Stimulated activated CD4-positive, alpha-beta T cell treated with anti-CD3 and anti-CD28 coated beads, Interleukin-15, amount 100 ng/mL, for 24 hours (primary cell): ENCODE measurements around the gene CHRD.

Source experiments
- DNase-seq: peaks from one replicate; pipeline ENCODE4 v3.0.0-alpha.2; 2020

Gene CHRD

DNA sequence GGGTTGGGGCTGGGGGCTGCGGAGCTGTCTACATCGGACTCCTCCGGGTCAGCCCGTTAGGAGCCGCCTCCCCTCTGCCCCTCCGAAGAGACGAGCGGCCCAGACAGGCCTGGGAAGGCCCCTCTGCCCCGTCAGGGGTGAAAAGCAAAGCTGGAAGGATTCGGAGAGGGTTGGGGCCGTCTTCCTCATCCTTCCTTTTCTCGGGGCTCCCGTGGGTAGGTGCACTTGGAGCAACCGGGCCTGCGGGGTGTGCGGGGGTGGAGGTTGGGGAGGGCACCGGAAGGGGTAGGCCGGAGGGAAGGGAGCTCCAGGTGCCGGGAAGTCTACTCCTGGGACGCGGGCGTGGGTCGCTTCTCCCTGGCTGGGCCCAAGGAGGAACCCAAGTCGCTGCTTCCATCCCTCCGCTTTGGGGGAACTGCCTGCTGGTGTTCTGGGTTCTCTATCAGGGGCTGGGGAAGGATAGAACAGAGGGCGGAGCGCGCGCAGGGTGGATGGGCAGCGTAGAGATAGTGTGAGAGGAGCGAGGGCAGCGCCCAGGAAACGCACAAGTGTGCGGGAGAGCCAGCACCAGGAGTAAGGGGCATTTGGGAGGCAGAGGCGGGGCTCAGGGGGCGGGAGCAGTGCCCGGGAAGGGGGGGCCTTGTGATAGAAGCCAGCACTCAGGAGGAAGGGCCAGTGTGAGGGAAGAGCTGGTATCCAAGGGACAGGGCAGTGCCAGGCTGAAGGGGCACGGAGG is 17.8 kb upstream of the CHRD start:
- peak; percentile 70 for DNase-seq

DNA sequence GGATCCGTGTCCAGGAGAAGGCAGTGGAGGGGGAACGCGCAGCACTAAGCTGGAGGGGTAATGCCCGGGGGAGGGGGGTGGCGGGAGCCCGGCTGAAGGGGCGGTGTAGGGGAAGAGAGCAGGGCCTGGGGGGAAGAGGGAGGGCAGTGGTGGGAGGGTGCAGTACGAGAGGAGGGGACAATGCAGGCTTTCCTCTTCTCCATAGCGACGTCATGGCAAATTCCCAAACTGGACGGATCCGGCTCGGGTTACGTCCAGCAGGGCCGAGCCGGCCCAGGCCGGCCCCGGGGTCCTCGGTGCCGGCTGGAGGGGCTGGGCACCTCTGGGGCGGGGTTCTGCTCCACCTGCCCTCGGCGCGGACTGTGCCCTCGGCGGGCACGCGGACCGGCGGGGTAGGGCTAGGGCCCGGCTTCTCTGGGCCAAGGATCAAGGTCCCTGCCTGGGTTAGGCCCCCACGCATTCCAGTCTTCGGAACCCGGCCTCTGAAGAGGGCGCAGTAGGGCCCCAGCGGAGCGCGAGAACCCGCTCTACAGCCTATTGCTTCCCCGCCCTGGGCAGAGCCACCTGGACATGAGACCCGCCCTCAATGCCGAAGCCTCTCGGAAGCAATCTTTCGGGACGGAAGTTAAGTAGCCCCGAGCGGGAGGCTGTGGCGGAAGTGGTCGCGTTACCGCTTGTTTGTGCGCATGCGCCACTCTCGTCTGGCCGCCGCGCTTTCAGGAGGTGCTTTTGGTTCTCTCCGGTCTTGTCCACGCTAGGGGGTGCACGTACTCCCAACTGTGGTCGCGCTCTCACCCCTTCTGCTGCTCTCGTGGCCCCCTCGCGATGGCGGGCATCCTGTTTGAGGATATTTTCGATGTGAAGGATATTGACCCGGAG is 16.9 kb upstream of the CHRD start:
- DNase-seq, result peak; percentile 97

DNA sequence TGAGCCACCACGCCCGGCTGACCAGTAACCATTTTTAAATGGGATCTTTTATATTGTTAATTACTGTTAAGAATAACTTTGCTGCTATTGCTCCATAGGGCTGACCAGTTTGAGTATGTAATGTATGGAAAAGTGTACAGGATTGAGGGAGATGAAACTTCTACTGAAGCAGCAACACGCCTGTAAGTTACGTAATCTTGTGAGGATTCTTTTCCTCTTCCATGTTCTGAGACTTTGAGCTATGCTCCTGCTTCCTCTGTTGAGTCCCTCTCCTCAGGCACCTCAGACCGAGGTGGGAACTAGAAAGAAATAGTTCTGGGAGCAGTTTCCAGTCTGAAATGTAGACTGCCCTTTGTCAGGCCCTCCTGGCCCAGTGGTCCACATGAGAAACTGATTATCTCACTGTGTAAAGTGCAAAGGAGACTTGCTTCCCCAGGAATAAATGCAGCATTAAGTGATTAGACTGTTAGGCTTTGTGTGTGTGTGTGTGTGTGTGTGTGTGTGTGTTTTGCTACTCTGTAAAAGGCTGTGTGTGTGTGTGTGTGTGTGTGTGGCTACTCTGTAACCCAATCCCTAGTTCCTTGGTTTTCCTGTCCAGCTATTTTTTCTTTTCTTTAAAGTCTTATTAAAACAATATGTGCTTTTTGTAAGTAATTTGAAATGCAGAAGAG is 13.1 kb upstream of the CHRD start:
- DNase-seq, result no peak

DNA sequence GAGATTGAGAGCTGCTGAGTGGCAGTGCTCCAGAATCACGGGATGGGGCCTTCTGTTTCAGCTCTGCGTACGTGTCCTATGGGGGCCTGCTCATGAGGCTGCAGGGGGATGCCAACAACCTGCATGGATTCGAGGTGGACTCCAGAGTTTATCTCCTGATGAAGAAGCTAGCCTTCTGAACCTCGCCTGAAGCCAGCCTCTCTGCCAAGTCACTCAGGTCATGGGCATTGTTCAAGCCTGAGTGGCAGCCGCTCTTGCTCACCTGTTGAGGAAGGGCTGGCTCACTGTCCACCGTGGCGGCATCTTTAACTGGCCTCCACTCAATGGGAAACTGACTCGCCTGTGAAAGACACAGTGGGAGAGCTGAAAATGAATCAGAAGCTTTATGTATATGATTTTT is 11.7 kb upstream of the CHRD start:
- DNase-seq, result no peak

DNA sequence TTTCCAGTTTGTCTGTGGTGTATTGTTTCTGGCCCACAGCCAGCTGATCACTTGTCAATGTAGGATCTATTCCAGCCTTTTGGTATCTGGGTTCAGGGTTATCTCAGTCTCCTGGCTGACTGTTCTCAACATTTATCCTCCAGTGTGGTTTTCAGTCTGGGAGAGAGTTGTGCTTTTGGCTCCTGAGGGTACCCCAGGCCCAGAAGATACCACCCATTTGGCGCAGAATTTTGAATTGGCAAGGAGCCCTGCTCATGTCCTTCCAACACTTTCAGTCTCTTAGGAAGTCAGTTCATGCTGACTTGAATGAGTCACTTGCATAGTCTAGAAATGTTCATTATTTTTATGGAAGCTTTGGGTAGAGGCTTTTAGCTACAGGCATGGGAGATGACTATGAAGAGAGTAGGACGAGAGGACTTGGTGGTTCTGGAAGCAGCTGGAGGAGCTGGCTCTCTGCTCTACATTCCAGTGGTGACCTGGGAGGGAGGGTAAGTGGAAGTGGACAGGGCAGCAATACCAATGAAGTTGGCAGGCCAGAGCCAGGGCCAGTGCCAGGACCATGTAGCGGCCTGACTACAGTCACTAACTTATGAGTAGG is 11.2 kb upstream of the CHRD start:
- no peak for DNase-seq

DNA sequence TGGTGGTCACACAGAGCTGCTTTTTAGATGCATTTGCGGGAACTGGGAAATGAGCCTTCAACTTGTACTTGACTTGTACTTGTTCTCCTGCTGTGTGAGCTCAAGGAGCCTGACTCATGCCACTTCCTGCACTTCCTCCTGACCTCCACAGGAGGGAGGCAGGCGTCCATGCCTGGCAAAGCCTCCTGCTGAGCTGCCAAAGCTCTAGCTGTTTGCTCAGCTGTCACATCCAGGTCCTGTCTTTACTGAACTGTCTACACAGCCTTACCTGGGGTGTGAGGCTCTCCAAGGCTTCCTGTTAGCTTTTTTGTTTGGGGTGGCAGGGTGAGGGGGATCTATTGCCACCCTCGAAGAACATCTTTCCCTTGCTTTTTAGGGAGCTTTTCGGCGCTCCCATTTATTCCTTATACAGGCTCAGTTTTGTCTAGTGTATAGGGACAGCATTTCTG is 8.3 kb upstream of the CHRD start:
- peak; percentile 71 for DNase-seq

DNA sequence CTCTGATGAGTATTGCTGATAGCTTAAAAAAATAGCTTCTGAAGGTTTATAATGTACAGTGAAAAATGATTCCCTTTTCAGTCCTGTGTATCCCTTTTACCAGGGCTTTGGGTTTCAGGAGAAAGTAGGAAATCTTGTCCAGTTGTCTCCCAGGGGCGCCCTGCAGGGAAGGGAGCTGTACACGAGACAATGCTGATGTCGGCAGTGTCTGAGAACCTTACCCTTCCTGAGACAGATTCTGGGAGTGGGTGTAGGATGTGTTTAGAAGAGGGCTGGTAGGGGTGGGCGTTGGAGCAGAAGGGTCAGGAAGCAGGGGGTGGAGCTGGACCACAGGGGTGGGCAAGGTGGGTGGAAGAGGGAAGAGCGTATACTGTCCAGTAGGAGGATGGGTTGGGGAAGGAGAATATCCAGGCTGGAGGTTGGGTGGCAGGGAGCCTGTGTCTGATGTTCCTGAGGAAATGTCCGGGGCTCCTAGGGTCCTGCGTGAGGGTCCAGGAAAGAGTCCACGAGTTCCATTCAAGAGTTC is 7.5 kb upstream of the CHRD start:
- DNase-seq, result no peak

DNA sequence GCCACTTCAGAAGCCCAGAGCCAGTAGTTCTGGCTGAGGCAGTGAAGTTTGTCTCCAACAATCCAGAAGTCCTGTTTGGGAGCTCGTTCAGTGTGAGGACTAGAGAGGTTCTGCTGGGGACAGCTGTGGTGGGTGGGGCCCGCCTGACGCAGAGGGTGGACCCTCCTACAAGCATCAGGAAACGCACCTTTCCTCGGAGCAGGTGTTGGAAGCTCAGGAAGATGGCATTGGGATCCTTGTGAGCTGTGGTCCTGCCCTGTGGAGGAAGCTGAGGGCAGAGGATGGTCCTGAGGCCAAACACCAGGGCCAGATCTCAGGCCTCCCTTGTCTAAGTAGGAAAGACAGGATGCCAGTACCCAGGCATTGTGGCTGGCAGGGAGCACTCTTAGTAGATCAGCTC is 6.9 kb upstream of the CHRD start:
- no peak for DNase-seq

DNA sequence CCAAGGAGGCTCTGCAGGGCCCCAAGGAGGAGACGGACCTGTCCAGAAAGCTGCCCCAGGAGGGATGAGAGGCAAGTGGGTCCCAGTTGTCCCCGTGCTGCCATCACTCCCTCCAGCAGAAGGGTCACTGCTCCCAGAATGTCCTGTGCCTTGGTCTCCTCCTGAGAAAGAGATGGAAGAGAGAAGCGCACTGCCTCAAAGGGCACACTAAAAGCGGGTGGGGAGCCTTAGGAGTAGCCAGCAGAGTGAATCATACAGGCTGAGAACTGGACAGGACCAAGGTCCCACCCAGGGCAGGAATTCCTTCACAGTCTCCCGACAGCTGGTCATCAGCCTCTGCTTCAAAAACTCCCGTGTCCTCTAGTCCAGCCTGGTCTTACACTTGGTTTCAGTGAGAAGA is 6.4 kb upstream of the CHRD start:
- no peak for DNase-seq

DNA sequence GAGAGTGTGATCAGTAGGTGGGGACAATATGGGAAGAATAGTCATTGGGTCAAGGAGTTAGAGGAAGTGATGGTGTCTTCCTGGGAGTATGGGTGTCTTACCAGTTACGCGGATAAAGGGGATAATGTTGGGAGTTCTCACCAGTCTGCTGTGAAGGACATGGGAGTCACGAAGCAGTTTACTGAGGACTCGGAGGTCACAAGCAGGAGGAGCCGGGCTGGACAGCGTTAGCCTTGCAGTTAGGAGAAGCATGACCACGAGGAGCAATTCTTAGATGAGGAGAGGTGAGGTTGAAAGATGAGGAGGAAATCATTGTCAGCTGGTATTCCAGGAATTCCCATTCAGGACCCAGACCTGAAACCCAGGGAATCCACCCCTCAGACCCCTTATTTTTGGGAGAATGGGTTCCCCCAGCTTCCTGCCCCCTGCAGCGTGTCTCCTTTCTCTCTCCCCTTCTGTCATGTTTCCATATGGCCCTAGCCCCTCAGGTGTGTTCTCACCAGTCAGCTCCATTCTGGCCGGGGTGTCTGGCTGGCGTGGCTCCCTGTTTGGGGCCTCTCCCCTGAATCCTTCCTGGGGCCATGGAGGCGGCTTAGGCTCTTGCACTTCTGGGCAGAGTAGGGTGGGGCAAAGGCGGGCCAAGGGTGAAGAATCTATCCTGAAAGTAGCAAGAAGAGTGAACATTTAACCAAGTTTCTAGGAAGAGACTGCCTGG is 4.0 kb upstream of the CHRD start:
- no peak for DNase-seq

DNA sequence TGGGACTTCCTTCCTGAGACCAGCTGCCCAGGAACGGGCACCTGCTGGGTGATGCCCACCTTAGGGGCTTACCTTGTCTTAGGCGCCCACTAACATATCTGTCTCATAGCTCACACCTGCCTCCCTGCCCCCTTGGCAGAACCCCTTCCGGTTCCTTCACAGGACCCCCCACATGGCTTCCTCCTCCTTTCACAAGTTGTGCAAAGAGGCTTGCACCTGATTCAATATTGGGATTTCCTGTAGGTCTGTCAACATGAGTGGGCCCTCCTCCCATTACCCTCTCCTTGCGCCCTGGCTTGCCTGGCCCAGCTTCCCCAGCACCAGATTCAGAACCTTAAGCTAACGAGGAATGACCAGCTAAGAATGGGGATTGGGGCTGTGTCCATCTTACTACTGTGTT is 2.5 kb upstream of the CHRD start:
- DNase-seq, result no peak

DNA sequence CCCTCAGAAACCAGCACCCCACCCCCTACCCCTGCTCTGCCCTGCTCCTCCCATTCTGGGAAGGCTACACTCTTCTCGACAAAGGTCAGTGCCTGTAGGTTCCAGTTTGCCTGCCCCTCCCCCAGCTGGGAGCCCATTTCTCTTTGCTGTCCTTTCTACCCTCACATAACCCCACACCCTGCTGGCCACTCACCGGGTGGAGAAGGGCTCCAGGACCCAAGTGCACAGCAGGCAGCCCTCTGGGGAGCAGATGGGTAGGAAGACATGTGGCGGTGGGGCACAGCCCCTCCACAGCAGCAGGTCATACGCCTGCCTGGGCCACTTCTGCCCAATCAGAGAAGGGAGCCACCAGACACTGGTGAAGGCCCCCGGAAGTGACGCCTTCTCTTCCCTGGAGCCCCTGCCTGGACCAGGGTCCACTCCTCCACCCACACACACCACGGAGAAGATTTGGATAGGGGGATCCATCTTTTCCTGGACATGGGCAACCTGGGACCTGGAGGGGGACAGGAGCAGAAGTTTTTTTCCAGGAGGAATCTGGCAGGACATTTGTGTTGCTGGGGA is 1.9 kb upstream of the CHRD start, which contains the start of gene THPO:
TSS of gene THPO (minus strand) at position 326 of the 564 bp plus-strand sequence. CDS start 1,948 bp downstream, outside the sequence.
- no peak for DNase-seq

DNA sequence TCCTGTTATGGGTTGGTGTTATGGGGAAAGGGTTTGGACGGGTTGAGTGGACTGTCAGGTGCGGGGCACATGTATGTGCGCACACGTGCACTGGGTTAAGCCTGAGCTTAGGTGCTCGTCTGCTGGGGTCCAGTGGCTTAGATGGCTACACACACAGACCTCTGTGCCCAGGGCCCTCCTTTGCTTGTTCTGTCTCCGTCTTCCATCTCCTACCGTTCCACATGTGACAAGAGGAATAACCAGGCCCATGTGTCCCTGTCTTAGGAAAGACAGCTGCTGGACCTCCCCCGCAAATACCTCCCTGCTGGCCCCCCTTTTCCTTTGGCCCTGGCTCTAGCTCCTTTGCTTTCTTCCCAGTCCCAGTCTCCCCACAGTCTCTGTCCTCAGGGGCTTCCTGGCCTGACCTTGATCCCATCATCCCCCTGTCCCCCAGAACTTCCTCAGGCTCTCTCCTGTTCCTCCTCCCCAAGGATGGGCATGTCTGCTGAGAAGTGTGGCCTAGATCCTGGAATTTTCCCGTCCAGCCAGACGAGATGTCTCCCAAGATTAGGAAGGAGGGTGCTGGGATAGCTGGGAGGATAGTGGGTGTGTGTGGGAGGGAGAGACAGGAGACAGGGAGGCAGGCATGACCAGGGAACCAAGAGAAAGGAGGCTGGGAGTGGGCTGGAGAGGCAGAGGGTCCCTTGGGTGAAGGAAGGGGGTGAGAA is 1.1 kb upstream of the CHRD start:
- no peak for DNase-seq

DNA sequence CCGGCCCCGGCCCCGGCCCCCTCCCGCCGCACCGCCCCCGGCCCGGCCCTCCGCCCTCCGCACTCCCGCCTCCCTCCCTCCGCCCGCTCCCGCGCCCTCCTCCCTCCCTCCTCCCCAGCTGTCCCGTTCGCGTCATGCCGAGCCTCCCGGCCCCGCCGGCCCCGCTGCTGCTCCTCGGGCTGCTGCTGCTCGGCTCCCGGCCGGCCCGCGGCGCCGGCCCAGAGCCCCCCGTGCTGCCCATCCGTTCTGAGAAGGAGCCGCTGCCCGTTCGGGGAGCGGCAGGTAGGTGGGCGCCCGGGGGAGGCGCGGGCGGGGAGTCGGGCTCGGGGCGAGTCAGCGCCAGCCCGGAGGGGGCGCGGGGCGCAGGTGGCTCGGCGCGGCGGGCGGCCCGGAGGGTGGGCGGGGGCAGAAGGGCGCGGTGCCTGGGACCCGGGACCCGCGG is 352 bp downstream of the CHRD start:
- DNase-seq, result peak; percentile 59

DNA sequence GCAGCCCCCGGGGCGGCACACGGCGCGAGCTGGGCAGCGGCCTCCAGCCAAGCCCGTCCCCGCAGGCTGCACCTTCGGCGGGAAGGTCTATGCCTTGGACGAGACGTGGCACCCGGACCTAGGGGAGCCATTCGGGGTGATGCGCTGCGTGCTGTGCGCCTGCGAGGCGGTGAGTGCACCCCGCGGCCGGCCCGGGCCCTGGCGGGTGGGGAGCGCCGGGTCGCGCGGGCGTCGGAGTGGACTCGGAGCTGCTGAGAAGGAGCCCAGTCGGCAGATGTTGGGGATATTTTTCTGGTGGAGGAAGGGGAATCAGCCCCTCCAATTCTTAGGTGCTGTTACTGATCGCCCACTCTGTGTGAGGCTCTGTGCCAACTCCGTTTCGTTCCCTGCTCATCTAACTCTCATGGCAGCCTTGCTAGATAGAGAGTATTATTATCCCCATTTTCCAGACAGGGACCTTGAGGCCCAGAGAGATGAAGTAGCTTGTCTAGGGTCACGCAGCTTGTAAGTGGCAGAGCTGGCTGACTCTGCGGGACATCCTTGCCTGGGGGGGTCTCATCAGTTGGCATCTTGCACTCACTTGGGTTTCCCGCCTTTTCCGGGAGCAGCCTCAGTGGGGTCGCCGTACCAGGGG is 890 bp downstream of the CHRD start:
- peak; percentile 33 for DNase-seq

DNA sequence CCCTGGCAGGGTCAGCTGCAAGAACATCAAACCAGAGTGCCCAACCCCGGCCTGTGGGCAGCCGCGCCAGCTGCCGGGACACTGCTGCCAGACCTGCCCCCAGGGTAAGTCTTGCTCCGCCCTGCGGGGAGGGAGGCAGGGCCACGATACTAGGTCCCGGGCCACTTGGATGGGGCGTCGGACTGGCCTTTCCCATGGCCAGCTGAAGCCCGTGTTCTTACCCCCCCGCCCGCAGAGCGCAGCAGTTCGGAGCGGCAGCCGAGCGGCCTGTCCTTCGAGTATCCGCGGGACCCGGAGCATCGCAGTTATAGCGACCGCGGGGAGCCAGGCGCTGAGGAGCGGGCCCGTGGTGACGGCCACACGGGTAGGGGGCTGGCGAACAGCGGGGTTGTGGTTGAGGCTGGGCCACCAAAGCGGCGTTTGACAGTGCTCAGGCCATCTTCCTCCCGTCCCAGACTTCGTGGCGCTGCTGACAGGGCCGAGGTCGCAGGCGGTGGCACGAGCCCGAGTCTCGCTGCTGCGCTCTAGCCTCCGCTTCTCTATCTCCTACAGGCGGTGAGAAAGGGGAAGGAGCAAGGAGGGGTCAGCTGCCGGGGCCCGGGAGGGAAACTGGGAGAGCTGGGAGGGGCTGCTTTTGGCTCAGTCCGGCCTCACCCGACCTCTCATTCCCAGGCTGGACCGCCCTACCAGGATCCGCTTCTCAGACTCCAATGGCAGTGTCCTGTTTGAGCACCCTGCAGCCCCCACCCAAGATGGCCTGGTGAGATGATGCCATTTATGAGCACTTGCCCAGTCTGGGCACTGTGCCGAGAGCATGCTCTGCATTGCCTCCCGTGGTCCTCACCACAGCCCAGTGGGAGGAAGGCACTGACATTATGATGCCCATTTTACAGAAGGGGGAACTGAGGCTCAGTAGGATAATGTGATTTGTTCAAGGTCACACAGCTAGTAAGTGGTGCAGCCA is 1.7 kb downstream of the CHRD start:
- DNase-seq, result peak; percentile 29

DNA sequence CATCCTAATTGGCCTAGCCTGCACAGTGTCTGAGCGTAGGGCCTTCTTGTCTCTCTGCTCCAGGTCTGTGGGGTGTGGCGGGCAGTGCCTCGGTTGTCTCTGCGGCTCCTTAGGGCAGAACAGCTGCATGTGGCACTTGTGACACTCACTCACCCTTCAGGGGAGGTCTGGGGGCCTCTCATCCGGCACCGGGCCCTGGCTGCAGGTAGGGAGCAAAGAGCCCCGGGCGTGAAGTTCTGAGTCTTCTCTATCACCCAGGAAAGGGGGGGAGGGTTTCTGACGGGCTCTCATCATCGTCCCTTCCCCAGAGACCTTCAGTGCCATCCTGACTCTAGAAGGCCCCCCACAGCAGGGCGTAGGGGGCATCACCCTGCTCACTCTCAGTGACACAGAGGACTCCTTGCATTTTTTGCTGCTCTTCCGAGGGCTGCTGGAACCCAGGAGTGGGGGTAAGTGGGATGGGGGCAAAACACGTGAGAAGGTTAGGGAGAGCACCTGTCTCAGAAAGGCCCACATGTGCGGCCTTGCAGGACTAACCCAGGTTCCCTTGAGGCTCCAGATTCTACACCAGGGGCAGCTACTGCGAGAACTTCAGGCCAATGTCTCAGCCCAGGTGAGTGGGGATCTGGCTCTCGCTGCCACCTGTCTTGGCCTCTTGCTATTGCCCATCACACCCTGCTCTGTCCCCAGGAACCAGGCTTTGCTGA is 2.6 kb downstream of the CHRD start:
- DNase-seq, result no peak

DNA sequence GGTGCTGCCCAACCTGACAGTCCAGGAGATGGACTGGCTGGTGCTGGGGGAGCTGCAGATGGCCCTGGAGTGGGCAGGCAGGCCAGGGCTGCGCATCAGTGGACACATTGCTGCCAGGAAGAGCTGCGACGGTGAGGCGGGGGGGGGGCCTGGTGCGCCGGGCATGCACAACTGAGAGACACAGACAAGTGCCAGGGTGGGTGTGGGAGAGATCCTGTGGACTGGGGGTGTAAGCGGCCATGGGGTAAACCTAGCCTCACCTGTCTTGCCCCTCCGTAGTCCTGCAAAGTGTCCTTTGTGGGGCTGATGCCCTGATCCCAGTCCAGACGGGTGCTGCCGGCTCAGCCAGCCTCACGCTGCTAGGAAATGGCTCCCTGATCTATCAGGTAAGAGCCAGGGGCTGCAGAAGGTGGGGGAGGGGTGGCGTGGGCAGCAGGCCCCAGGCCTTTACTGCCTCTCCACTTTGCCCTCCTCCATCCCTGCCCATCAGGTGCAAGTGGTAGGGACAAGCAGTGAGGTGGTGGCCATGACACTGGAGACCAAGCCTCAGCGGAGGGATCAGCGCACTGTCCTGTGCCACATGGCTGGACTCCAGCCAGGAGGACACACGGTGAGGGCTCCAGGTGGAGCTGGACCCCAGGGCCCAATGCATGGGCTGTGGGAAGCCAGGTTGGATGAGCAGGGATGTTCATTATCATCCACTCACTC is 3.3 kb downstream of the CHRD start:
- DNase-seq, result no peak
